CD4-positive, alpha-beta T cell treated with Interleukin-17A for 4 hours (primary cell): ENCODE results near the gene ZNF142.

ENCODE experiments used
- DNase-seq: peaks from one replicate; pipeline ENCODE4 v3.0.0-alpha.2; 2020; ENCODE audit warnings: mixed read lengths

ZNF142 gene

DNA sequence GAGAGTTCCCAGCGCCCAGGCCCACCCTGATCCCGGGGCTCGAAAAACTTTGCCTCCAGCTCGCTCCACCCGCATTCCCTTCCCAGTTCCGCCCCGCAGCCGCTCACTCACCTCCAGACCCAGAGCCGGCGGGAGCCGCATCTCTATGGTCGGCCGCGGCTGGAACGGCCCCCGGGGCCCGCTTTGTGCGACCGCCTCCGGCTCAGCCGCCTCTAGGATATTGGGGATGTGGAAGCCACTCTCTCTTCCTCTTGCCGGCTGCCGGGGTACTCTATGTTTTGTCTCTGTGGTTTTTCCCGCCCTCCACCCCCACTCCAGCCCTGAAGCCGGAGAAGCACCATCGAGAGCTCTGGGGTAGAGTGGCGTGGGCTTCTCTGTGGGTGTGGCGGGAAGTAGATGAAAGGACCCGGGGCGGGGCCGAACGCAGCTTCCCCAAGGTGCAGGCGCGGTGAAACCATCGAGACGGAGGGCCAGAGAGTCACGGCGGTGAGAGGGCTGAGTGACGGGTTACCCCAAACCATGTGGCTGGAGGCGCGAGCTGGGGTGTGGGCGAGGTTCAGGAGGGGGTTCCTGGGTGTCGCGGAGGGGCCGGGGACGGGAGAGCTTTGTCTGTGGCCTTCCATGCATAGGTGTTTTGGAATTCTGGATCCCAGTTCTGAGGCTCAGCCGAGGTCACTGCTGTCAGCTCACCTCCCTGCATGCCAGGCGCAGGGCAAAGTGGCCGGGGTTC, at the start of gene ZNF142, which contains the start of gene BCS1L:
ZNF142 (minus strand) TSS at position 366 of the 730 bp plus-strand sequence. CDS start 3,194 bp downstream, outside the sequence.
BCS1L (plus strand) TSS at position 426 of the 730 bp plus-strand sequence. CDS start 1,305 bp downstream, outside the sequence.
- DNase-seq: peak; percentile 96

- no peak for DNase-seq
Observed at GRCh38 chr2:218708086-218708485, 48.7 kb upstream of the ZNF142 start.

DNA sequence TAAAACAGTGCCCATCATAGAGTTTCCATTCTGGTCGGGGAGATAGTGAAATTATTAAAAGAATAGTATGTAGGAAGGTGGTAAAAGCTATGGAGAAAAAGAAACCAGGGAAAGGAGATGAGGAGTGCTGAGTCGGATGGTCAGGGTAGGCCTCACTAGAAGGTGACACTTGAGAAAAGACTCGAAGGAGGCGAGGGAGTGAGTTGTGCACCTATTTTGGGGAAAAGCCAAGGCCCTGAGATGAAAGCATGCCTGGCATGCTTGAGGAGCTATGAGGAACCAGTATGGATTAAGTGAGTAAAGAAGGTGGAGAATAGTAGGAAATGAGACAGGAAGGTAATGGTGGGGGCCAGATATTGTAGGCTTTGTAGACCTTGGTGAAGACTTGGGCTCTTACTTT, 43.9 kb upstream of the ZNF142 start:
- no peak for DNase-seq

GRCh38 chr2:218701806-218702205, 42.4 kb upstream of the ZNF142 start:
- DNase-seq: no peak

- DNase-seq: no peak
Observed at GRCh38 chr2:218698885-218699284, 39.5 kb upstream of the ZNF142 start.

DNA sequence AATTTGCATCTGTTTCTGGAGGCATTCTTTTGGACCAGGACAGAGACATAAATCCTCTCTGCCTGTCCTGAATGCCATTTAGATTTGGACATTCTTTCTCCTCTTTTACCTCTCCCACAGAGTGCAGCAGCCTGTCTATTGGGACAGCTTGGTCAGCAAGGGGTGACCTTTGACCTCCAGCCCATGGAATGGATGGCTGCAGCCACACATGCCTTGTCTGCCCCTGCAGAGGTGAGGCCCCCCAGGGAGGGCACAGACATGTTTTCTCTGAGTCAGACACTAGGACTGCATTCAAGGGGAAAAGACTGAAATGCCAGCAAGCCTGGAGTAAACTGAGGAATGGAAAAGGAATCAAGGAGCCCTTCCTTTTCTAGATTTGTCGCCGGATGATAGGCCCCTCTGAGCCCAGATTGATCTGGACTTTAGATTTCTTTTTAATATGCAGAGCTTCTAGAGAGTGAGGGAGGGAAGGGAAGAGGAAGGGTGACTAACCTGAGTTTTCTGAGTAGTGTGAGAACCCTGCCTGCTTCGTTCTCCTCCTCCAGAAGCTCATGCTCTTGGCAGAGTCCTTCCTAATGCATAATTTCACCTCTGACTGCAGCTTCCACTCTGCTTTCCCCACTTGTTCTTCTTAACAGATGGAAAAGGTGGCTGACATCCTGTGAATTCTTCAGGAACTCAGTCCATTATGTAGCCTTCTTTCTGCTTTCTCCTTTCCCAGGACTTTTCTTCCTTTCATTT, 35.2 kb upstream of the ZNF142 start:
- DNase-seq: no peak

GRCh38 chr2:218691234-218691633, 31.8 kb upstream of the ZNF142 start:
- DNase-seq: no peak

GRCh38 chr2:218687400-218688060, 28.1 kb upstream of the ZNF142 start:
- DNase-seq: peak; percentile 36

DNA sequence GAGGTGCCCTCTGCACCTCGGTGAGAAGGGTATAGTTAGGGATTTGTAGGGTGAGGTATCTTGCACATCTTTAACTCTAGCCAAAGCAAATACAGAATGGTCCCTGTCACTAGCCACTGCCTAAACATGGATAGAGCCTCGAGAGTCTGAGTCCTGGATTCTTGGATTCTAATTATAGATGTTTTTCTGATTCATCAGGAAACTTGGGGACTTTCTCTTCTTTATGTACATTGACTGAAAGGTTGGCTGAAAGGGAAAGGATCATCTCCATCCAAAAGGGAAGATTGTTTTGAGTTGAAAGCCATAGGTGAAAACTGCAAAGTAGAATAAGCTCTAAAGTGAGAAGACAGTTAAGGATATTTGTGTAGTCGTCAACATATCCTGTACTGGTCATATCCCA, 20.6 kb upstream of the ZNF142 start:
- no peak for DNase-seq

- no peak for DNase-seq
Observed at GRCh38 chr2:218679119-218679518, 19.7 kb upstream of the ZNF142 start.

DNA sequence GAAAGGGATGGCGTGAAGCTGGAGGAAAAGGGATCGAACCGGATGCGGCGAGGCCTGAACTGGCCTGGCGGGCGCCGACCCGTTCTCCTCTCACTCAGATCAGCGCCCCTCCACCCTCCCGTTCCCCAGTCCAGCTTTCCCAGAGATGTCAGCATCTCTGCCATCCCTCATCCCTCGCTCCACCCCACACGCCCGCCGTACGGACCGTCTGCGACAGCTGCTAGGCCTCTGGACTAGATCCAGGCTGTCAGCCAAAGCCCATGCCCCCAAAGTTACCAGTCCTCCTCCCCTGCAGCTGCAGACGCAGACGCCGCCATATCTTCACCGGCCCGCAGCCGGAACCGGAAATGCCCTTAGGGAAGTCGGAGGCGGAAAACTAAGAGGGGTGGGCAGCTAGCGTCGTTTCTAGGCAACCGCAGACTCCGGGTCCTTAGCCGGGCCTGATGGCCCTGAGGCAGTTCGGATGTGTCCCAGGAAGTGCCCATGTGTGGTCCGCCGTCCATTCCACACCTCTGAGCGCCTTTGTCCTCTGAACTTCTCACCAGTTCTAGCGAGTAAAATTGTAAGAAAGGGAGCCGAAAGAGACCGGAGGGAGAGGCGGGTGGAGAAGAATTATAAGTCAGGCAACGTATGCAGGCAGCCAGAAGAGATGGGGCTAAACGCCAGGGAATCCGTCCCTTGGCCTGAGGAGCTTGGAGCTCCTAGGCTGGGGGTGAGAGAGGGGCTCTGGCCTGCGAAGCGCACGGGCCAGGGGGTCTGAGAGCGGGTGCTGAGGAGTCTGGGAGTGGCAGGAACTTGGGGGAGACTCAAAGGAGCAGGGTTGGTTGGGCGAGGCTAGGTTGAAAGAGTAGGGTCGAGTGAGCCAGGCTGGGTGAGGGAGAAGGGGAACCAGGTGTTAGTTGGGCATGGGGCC, 12.5 kb upstream of the ZNF142 start, which contains the start of the genes RNF25 and STK36:
RNF25 (minus strand) TSS at position 349 of the 913 bp plus-strand sequence; CDS start at position 317, 32 bp downstream.
STK36 (plus strand) TSS at position 433 of the 913 bp plus-strand sequence. CDS start 744 bp downstream, outside the sequence.
- peak; percentile 82 for DNase-seq

GRCh38 chr2:218671097-218671653, 11.8 kb upstream of the ZNF142 start:
- no peak for DNase-seq

DNA sequence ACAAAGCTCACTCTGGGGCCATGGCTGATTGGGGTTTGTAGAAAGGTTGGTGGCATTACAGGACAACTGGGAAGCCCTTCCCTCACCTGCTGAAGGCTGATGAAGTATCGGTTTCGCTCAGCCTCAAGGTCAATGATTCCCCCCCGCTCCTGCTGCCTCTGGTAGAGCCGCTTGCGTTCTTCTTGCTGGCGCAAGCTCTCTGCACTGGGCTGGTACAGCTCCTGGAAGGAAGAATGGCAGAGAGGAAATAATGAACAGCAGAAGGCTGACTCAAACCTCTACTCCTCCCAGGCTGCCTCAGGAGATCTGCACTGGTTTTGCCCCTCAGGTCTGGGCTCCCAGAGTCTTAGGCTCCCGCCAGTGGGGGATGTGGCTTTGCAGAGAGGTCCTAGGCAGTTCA, 5.2 kb upstream of the ZNF142 start:
- no peak for DNase-seq

- DNase-seq: no peak
Observed at GRCh38 chr2:218663901-218664300, 4.5 kb upstream of the ZNF142 start.

DNA sequence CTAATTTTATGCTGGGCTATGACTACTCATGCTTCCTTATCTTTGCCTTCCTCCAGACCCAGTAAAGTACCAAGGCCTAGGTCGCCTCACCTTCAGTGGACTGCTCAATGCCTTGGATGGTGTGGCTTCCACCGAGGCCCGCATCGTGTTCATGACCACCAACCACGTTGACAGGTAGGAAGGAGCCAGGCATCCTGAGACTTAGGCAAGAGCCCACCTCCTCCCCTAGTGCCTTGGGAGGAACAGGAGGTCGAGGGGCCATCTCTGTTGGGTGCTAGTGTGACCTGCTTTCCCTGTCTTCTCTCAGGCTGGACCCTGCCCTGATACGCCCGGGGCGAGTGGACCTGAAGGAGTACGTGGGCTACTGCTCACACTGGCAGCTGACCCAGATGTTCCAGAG, 3.4 kb upstream of the ZNF142 start:
- no peak for DNase-seq

GRCh38 chr2:218662377-218662776, 3.0 kb upstream of the ZNF142 start:
- no peak for DNase-seq

DNA sequence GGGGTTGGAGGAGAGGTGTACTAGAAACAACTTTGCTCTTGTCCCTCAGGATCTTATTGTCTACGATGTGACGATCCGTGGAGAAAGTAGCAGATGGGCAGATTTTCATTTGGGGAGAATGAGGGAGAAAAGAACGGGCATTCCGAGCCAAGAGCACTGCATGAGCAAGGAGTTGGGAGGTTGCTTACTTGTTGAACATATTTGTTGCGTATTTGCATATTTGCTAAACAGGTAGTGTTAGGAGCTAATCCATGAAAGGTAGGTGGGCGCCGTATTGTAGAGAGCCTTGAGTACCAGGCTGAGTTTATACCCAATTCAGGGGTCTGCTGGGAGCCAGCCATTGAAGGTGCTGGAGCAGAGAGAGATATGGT, 550 bp upstream of the ZNF142 start:
- DNase-seq: no peak

GRCh38 chr2:218658671-218659257, 659 bp downstream of the ZNF142 start:
- DNase-seq: peak; percentile 53

- no peak for DNase-seq
Observed at GRCh38 chr2:218655751-218656150, 3.7 kb downstream of the ZNF142 start.

GRCh38 chr2:218648787-218649100, 10.7 kb downstream of the ZNF142 start:
- no peak for DNase-seq

- peak; percentile 64 for DNase-seq
Observed at GRCh38 chr2:218648088-218648786, 11.2 kb downstream of the ZNF142 start.
